NCI-H2196 (cell line): ENCODE data around the gene SLC25A47.
"Not testable (repeated sequence)": the region's sequence is repeated elsewhere in the genome, so short reads cannot be mapped to it uniquely, and the experiment has no call there.

Experiments
- DNase-seq: peaks from one replicate; lab custom pipeline; 2025; ENCODE audit not compliant: unreplicated experiment; lab: John Stamatoyannopoulos, UW

Gene SLC25A47

GRCh38 chr14:100289916-100290606 lies 33.1 kb upstream of the SLC25A47 start:
- DNase-seq, result no peak

- DNase-seq, result no peak
Observed at GRCh38 chr14:100290607-100291304, 32.4 kb upstream of the SLC25A47 start.

- no peak for DNase-seq
Observed at GRCh38 chr14:100291305-100292075, 31.6 kb upstream of the SLC25A47 start.

GRCh38 chr14:100292301-100292775 lies 30.8 kb upstream of the SLC25A47 start:
- no peak for DNase-seq

- DNase-seq, result no peak
Observed at GRCh38 chr14:100292776-100293461, 30.2 kb upstream of the SLC25A47 start.

- DNase-seq, result no peak
Observed at GRCh38 chr14:100293497-100294212, 29.5 kb upstream of the SLC25A47 start.

- no peak for DNase-seq
Observed at GRCh38 chr14:100294213-100294962, 28.8 kb upstream of the SLC25A47 start.

GRCh38 chr14:100294963-100295330 lies 28.2 kb upstream of the SLC25A47 start:
- no peak for DNase-seq

- no peak for DNase-seq
Observed at GRCh38 chr14:100295376-100296105, 27.6 kb upstream of the SLC25A47 start.

- no peak for DNase-seq
Observed at GRCh38 chr14:100296106-100296651, 27.0 kb upstream of the SLC25A47 start.

GRCh38 chr14:100296729-100297128 lies 26.4 kb upstream of the SLC25A47 start:
- DNase-seq, result not testable (repeated sequence)

- DNase-seq, result no peak
Observed at GRCh38 chr14:100297320-100298300, 25.5 kb upstream of the SLC25A47 start.

GRCh38 chr14:100298551-100299237 lies 24.4 kb upstream of the SLC25A47 start:
- DNase-seq, result no peak

GRCh38 chr14:100299238-100299560 lies 23.9 kb upstream of the SLC25A47 start:
- no peak for DNase-seq

- DNase-seq, result no peak
Observed at GRCh38 chr14:100302616-100303015, 20.5 kb upstream of the SLC25A47 start.

GRCh38 chr14:100303179-100303578 lies 20.0 kb upstream of the SLC25A47 start:
- DNase-seq, result no peak

GRCh38 chr14:100303925-100304324 lies 19.2 kb upstream of the SLC25A47 start:
- DNase-seq, result no peak
